Omental fat pad (tissue), 4 donors: Measurements from ENCODE around the gene FGF12. TPM values are rescaled to one million over a fixed set of nuclear protein-coding genes. Genes with fewer than 3 reads are reported as not detected.

ENCODE experiments used
- ATAC-seq: fragments of 150-250 bp; one replicate; pipeline ENCODE4 v1.9.1; 2016; ENCODE audit warnings: mild to moderate bottlenecking, moderate library complexity; ENCODE audit not compliant: low FRiP score
- DNase-seq: peaks from one replicate; pipeline ENCODE4 v3.0.0-alpha.2; 2019; ENCODE audit warnings: low spot score
- CTCF ChIP-seq, 3 donors: fragments of 450-650 bp; IDR thresholded peaks; one replicate each; pipeline ENCODE4 v1.5.1; 2016 to 2017; ENCODE audit warnings: antibody characterized with exemption in 3 of 3, mild to moderate bottlenecking in 3 of 3, moderate library complexity in 2 of 3
- total RNA-seq, 4 donors: library from RNA; depleted of rRNA; stranded (reverse); fragments of >200 nt; gene quantifications; one replicate each; pipeline ENCODE4 v1.1.0, GENCODE V29; 2016

FGF12 gene
- total RNA-seq, 4 donors from 2014 or later = 2.4 to 9.3 (median 2.9) TPM

- no peak for ATAC-seq
- TF ChIP-seq CTCF (IDR thresholded peaks at IDR 0.05) = no peak
Observed at GRCh38 chr3:192296845-192297244, 430.5 kb downstream of the FGF12 start.

GRCh38 chr3:192284443-192285072 is 442.8 kb downstream of the FGF12 start:
- no peak for TF ChIP-seq CTCF (IDR thresholded peaks at IDR 0.05)
- no peak for DNase-seq
- no peak for ATAC-seq

More at GRCh38 chr3:192296845-192297244, 430.5 kb downstream of the FGF12 start:
- DNase-seq = no peak

- DNase-seq = no peak
- TF ChIP-seq CTCF (IDR thresholded peaks at IDR 0.05) = no peak
- ATAC-seq = no peak
Observed at GRCh38 chr3:192281207-192281880, 446.0 kb downstream of the FGF12 start.

GRCh38 chr3:192279664-192280063 is 447.7 kb downstream of the FGF12 start:
- no peak for ATAC-seq
- no peak for DNase-seq
- TF ChIP-seq CTCF (IDR thresholded peaks at IDR 0.05) = no peak

GRCh38 chr3:192277477-192277876 is 449.9 kb downstream of the FGF12 start:
- no peak for ATAC-seq
- DNase-seq = no peak
- no peak for TF ChIP-seq CTCF (IDR thresholded peaks at IDR 0.05)

GRCh38 chr3:192275741-192276355 is 451.5 kb downstream of the FGF12 start:
- ATAC-seq (no peak), DNase-seq (no peak)
- TF ChIP-seq CTCF (IDR thresholded peaks at IDR 0.05) = no peak

- TF ChIP-seq CTCF (IDR thresholded peaks at IDR 0.05) = no peak
- no peak for ATAC-seq
- DNase-seq = no peak
Observed at GRCh38 chr3:192273697-192274010, 453.7 kb downstream of the FGF12 start.
